OCI-LY3 (cell line): ENCODE data around the gene DOCK4.

Source experiments
- H2AFZ ChIP-seq: fragments of 200-600, 300-600 bp; shearing (Covaris generic); 2 replicates; pipeline ENCODE4 v1.6.0; 2014; ENCODE audit warnings: antibody characterized with exemption, low read depth, low read length
- H3K27ac ChIP-seq: fragments of 200-600, 300-600 bp; sonication (generic); 2 replicates; pipeline ENCODE4 v1.5.1; 2014; ENCODE audit warnings: mild to moderate bottlenecking, low read length, moderate library complexity, mixed read lengths
- H3K27me3 ChIP-seq: fragments of 200-600, 300-600 bp; sonication (generic); 2 replicates; pipeline ENCODE4 v1.6.1; 2014; ENCODE audit warnings: low read depth, low read length, mixed read lengths
- H3K36me3 ChIP-seq: fragments of 200-600, 300-600 bp; sonication (generic); replicated peaks from 2 replicates; pipeline ENCODE3; 2014; ENCODE audit warnings: low read depth, low read length, mixed read lengths
- H3K4me1 ChIP-seq: fragments of 300-600, 200-600 bp; sonication (generic); 2 replicates; pipeline ENCODE4 v1.6.1; 2014; ENCODE audit warnings: low read length, mixed read lengths
- H3K4me2 ChIP-seq: fragments of 200-600, 300-600 bp; sonication (generic); 2 replicates; pipeline ENCODE4 v1.6.1; 2014; ENCODE audit warnings: low read length, mixed read lengths
- H3K4me3 ChIP-seq: fragments of 300-600, 200-600 bp; sonication (generic); 2 replicates; pipeline ENCODE4 v1.5.1; 2014; ENCODE audit warnings: antibody characterized with exemption, mild to moderate bottlenecking, low read length, moderate library complexity
- H3K79me2 ChIP-seq: fragments of 300-600, 200-600 bp; shearing (Covaris generic); 2 replicates; pipeline ENCODE4 v1.6.1; 2014; ENCODE audit warnings: mild to moderate bottlenecking, low read length, mixed read lengths
- H3K9ac ChIP-seq: fragments of 300-600, 200-600 bp; shearing (Covaris generic); 2 replicates; pipeline ENCODE4 v1.6.0; 2014; ENCODE audit warnings: mild to moderate bottlenecking, low read length, moderate library complexity
- H3K9me3 ChIP-seq: fragments of 200-600, 300-600 bp; shearing (Covaris generic); 2 replicates; pipeline ENCODE4 v1.6.1; 2014; ENCODE audit warnings: low read length, mixed read lengths; ENCODE audit not compliant: insufficient read depth
- H4K20me1 ChIP-seq: fragments of 200-600, 300-600 bp; sonication (generic); 2 replicates; pipeline ENCODE4 v1.6.1; 2016; ENCODE audit warnings: low read length, mixed read lengths; ENCODE audit not compliant: insufficient read depth
- CTCF ChIP-seq: fragments of 200-600, 300-600 bp; sonication (generic); IDR thresholded peaks from 2 replicates; pipeline ENCODE4 v1.5.1; 2014; ENCODE audit warnings: antibody characterized with exemption, low read length, low read depth
- EZH2phosphoT487 ChIP-seq: fragments of 200-600 bp; shearing (Covaris generic); IDR thresholded peaks from 2 replicates; pipeline ENCODE4 v1.6.1; 2018; ENCODE audit warnings: antibody characterized with exemption, mixed run types, low read depth

DOCK4 gene

DNA sequence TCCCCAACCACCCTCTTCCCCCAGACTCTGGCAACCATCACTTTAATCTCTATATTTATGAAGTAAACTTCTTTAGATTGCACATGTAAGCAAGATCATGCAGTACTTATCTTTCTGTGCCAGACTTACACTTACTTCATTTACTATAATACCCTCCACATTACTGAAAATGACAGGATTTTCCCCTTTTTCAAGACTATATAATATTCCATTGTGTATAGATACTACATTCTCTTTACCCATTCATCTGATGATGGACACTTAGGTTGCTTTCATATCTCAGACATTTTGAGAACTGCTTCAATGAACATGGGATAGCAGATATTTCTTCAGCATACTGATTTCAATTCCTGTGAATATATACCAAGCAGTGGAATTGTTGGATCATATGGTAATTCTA is 4.4 kb downstream of the DOCK4 start:
- H3K4me1 ChIP-seq: peaks cover 16% of the 10 kb centered on the region
- peaks cover 3% of the 10 kb centered on the region for H3K79me2 ChIP-seq
- H4K20me1 ChIP-seq: no peaks in the 10 kb centered on the region
- TF ChIP-seq CTCF: no peak
- H3K27ac ChIP-seq: no peak overlapping the region
- H3K4me3 ChIP-seq: no peak overlapping the region
- peaks cover 18% of the 10 kb centered on the region for H3K27me3 ChIP-seq
- H2AFZ ChIP-seq: no peak overlapping the region
- no peak overlapping the region for H3K9ac ChIP-seq
- no peak overlapping the region for H3K4me2 ChIP-seq
- H3K9me3 ChIP-seq: no peaks in the 10 kb centered on the region
- H3K36me3 ChIP-seq: no peaks in the 10 kb centered on the region

GRCh38 chr7:112201411-112201810 is 4.8 kb downstream of the DOCK4 start:
- H3K27me3 ChIP-seq: peaks cover 18% of the 10 kb centered on the region
- H3K27ac ChIP-seq: no peak overlapping the region
- H3K4me2 ChIP-seq: no peak overlapping the region
- no peak for TF ChIP-seq CTCF
- no peak for TF ChIP-seq EZH2phosphoT487
- no peak overlapping the region for H2AFZ ChIP-seq
- H3K79me2 ChIP-seq: no peaks in the 10 kb centered on the region
- H3K4me3 ChIP-seq: no peak overlapping the region
- H3K36me3 ChIP-seq: no peaks in the 10 kb centered on the region
- no peak overlapping the region for H3K9ac ChIP-seq
- H4K20me1 ChIP-seq: no peaks in the 10 kb centered on the region
- H3K9me3 ChIP-seq: no peaks in the 10 kb centered on the region
- peaks cover 16% of the 10 kb centered on the region for H3K4me1 ChIP-seq

DNA sequence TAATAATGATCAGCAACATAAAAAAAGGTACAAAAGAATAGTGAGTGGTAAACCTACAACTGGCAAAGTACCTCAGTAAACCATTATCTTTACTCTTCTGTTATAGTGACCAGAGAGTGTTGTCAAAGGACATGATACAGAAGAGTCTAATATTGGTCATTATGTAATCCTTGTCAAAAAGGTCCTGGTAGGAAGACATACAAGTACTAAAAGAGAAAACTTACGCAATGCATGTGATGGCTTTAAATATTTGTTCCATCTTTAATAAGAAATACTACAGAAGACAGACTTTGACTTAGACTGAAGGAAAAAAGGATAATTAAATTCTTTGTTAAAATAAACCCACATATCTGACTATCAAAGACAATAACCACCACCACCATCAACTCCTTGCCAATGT is 6.5 kb downstream of the DOCK4 start:
- H3K4me1 ChIP-seq: peaks cover 14% of the 10 kb centered on the region
- peaks cover 17% of the 10 kb centered on the region for H3K27me3 ChIP-seq
- no peak overlapping the region for H3K27ac ChIP-seq
- H3K4me2 ChIP-seq: no peak overlapping the region
- H3K4me3 ChIP-seq: no peak overlapping the region
- no peaks in the 10 kb centered on the region for H3K9me3 ChIP-seq
- no peak overlapping the region for H2AFZ ChIP-seq
- H3K36me3 ChIP-seq: no peaks in the 10 kb centered on the region
- no peak overlapping the region for H3K9ac ChIP-seq
- no peaks in the 10 kb centered on the region for H4K20me1 ChIP-seq
- no peaks in the 10 kb centered on the region for H3K79me2 ChIP-seq
- TF ChIP-seq CTCF (no peak), EZH2phosphoT487 (no peak)

GRCh38 chr7:112199035-112199655 is 7.1 kb downstream of the DOCK4 start:
- Histone ChIP-seq H3K4me1 (peaks cover 8% of the 10 kb centered on the region), H3K36me3 (no peaks in the 10 kb centered on the region), H3K9ac (no peak overlapping the region), H2AFZ (no peak overlapping the region), H3K4me2 (no peak overlapping the region), H3K79me2 (no peaks in the 10 kb centered on the region), H4K20me1 (no peaks in the 10 kb centered on the region), H3K27me3 (peaks cover 13% of the 10 kb centered on the region), H3K9me3 (no peaks in the 10 kb centered on the region), H3K27ac (no peak overlapping the region), H3K4me3 (no peak overlapping the region)
- TF ChIP-seq CTCF: no peak
- TF ChIP-seq EZH2phosphoT487: no peak
